ENCODE measurements around the gene UGT1A5. TPM values are rescaled to one million over a fixed set of nuclear protein-coding genes. Genes with fewer than 3 reads are reported as not detected.

UGT1A5 gene
- total and polyA plus RNA-seq, 2 of the 8 experiments (the other 6 are each of a cell fraction or from before 2014, with no cell fraction given) = not detected

DNA sequence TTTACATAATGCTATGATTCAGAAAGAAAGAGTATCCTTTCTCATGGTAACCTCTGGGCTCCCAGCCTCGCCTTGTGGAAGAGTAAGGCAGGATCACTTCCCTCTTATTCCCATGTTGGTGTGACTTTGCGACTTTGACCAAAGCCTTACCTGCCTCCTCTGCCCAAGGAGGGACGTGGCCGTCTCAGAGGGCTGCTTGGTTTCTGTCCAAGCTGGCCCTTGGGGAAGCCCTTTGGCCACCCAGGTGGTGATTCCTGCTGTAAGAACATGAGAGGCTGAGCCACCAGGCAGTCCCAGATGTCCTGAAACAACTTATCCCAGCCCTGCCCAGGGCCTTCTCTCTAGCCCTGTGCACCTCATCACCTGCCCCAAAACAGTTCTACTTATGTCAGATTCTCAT is 14.0 kb upstream of the UGT1A5 start:
- Histone ChIP-seq H3K4me1 (replicated peaks in 1 of 4; ENCODE audit: control insufficient read depth in 3 of 4, insufficient read depth in 4 of 4, low read length in 3 of 4) (peaks cover 0 to 4% (median 0%) of the 10 kb centered on the region in 4 experiments; a peak in 1 of 7 replicates), H2BK15ac (ENCODE audit: low read length) (no peak overlapping the region), H2AFZ (ENCODE audit: low read length) (0 out of 2 replicates have a peak overlapping the region, but pooled peaks have one; percentile 42), H3K9ac (replicated peaks in 1 of 4; ENCODE audit: extremely low read depth in 1 of 4, low read depth in 3 of 4, low read length in 3 of 4) (no peak overlapping the region), H3K23ac (ENCODE audit: insufficient read length) (no peak overlapping the region), H4K91ac (replicated peaks; ENCODE audit: insufficient read length, low read length) (no peak overlapping the region), H3K27ac (ENCODE audit: low read depth, low read length) (no peak overlapping the region), H3K4me2 (ENCODE audit: insufficient read depth in 1 of 2, low read depth in 2 of 2, low read length in 2 of 2) (no peak overlapping the region), H3K36me3 (ENCODE audit: control insufficient read depth in 2 of 4, insufficient read depth in 4 of 4, low read length in 3 of 4) (no peaks in the 10 kb centered on the region), H2BK5ac (ENCODE audit: low read depth, low read length) (0 out of 2 replicates have a peak overlapping the region, but pooled peaks have one; percentile 19), H3K79me2 (ENCODE audit: control insufficient read depth in 1 of 2, insufficient read depth in 2 of 2, low read length in 2 of 2) (no peaks in the 10 kb centered on the region), H3K18ac (ENCODE audit: extremely low read depth, low read length) (no peak overlapping the region), H3K4ac (replicated peaks; ENCODE audit: insufficient read length, low read depth, low read length) (no peak overlapping the region), H4K8ac (ENCODE audit: extremely low read depth, insufficient read depth, low read length) (no peak overlapping the region), H2BK12ac (ENCODE audit: low read depth, low read length) (no peak overlapping the region), H2AK5ac (ENCODE audit: low read depth, low read length) (no peak overlapping the region), H3K4me3 (ENCODE audit: extremely low read depth in 1 of 4, insufficient read depth in 2 of 4, low read depth in 3 of 4, low read length in 4 of 4) (no peak overlapping the region), H3K79me1 (ENCODE audit: low read depth, low read length) (no peaks in the 10 kb centered on the region), H3K27me3 (replicated peaks in 1 of 4; ENCODE audit: control insufficient read depth in 3 of 4, extremely low read depth in 1 of 4, insufficient read depth in 3 of 4, low read length in 3 of 4) (no peaks in the 10 kb centered on the region), H2BK20ac (ENCODE audit: low read length) (0 out of 2 replicates have a peak overlapping the region, but pooled peaks have one; percentile 7), H3K56ac (replicated peaks; ENCODE audit: insufficient read length, low read depth, low read length) (no peak overlapping the region), H4K5ac (ENCODE audit: insufficient read length, low read depth, low read length) (no peak overlapping the region), H3K14ac (ENCODE audit: insufficient read length) (no peak overlapping the region), H2BK120ac (replicated peaks; ENCODE audit: low read depth, low read length) (no peak overlapping the region), H3K23me2 (ENCODE audit: low read depth, low read length) (no peaks in the 10 kb centered on the region), H3K9me3 (ENCODE audit: insufficient read depth in 2 of 2, low read depth in 1 of 2, low read length in 1 of 2) (no peaks in the 10 kb centered on the region), H4K20me1 (replicated peaks in 1 of 2; ENCODE audit: control insufficient read depth in 1 of 2, insufficient read depth in 2 of 2, low read length in 2 of 2) (no peaks in the 10 kb centered on the region)
- no peak for DNase-seq (ENCODE audit: low read depth in 1 of 2, low spot score in 2 of 2)
- FAIRE-seq = no peak
- WGBS, 2 experiments (ENCODE audit: extremely low coverage in 1 of 2, insufficient coverage in 1 of 2, insufficient read length in 1 of 2, insufficient replicate concordance in 2 of 2, low coverage in 1 of 2, low lambda C conversion rate in 2 of 2, missing lambda C conversion rate in 1 of 2) = 81% methylated on average over 4 of the region's 4 CpGs; no CpG with 5 or more reads in 1 of the 2 experiments
- no peak for TF ChIP-seq ASH2L (IDR thresholded peaks at IDR 0.05; ENCODE audit: low read length)
- TF ChIP-seq, protein P1, sequence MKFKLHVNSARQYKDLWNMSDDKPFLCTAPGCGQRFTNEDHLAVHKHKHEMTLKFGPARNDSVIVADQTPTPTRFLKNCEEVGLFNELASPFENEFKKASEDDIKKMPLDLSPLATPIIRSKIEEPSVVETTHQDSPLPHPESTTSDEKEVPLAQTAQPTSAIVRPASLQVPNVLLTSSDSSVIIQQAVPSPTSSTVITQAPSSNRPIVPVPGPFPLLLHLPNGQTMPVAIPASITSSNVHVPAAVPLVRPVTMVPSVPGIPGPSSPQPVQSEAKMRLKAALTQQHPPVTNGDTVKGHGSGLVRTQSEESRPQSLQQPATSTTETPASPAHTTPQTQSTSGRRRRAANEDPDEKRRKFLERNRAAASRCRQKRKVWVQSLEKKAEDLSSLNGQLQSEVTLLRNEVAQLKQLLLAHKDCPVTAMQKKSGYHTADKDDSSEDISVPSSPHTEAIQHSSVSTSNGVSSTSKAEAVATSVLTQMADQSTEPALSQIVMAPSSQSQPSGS (IDR thresholded peaks at IDR 0.05; ENCODE audit: low read length) = no peak
- TF ChIP-seq EZH2 (IDR thresholded peaks at IDR 0.05; ENCODE audit: low read depth, low read length, severe bottlenecking) = no peak
- TF ChIP-seq RBBP5 (IDR thresholded peaks at IDR 0.05; ENCODE audit: borderline replicate concordance, low read depth, low read length) = no peak
- no peak for TF ChIP-seq RAD21 (IDR thresholded peaks at IDR 0.05 in 1 of 2, conservative IDR thresholded peaks at IDR 0.05 in 1 of 2; ENCODE audit: low read depth in 2 of 2, low read length in 2 of 2)
- TF ChIP-seq TCF12 (IDR thresholded peaks at IDR 0.05; ENCODE audit: low read depth, low read length) = no peak
- ChIA-PET CTCF (ENCODE audit: partially characterized antibody) (interaction anchor here (0.7 to 3.1 kb wide), 2 partner anchors 13 to 14 kb away, joined by 3 to 12 read pairs; partner anchors contain the start of gene UGT1A5), POLR2A (ENCODE audit: partially characterized antibody) (no interaction called here)

Measured in H1 (cell line).